Activated B cell treated with CpG ODN at 0.5 μM for 24 hours (primary cell): ENCODE results near the gene MECP2. TPM values are rescaled to one million over a fixed set of nuclear protein-coding genes. Genes with fewer than 3 reads are reported as not detected.

ENCODE experiments used
- ATAC-seq: fragments of 200-7000 bp; cut with Tn5 transposase; one replicate; pipeline ENCODE4 v1.10.0; 2021; ENCODE audit warnings: low read depth, mild to moderate bottlenecking, moderate library complexity
- CTCF ChIA-PET: fragments of 350-600 bp; sonication (Branson Sonifier 250); formaldehyde crosslinking; loops from one replicate; lab custom pipeline; 2021; ENCODE audit warnings: antibody characterized with exemption; lab: Charles Lee
- POLR2A ChIA-PET: fragments of 350-600 bp; sonication (Branson Sonifier 250); formaldehyde crosslinking; loops from one replicate; lab custom pipeline; 2021; ENCODE audit warnings: antibody characterized with exemption; lab: Charles Lee
- DNase-seq: peaks from one replicate; pipeline ENCODE4 v3.0.0; 2022
- H3K27ac Mint-ChIP-seq: one replicate; pipeline ENCODE4 v1.8.0; 2020; ENCODE audit warnings: mixed read lengths
- H3K27me3 Mint-ChIP-seq: one replicate; pipeline ENCODE4 v1.8.0; 2021; ENCODE audit warnings: mixed read lengths
- H3K36me3 Mint-ChIP-seq: one replicate; pipeline ENCODE4 v1.8.0; 2021; ENCODE audit warnings: low read depth, mixed read lengths
- H3K4me1 Mint-ChIP-seq: one replicate; pipeline ENCODE4 v1.8.0; 2021; ENCODE audit warnings: mixed read lengths
- H3K4me3 Mint-ChIP-seq: one replicate; pipeline ENCODE4 v1.8.0; 2020; ENCODE audit warnings: mild to moderate bottlenecking, mixed read lengths
- H3K9me3 Mint-ChIP-seq: one replicate; pipeline ENCODE4 v1.8.0; 2020; ENCODE audit warnings: mixed read lengths
- CTCF ChIP-seq: fragments of 200-600 bp; IDR thresholded peaks from one replicate; pipeline ENCODE4 v1.8.0; 2022; ENCODE audit warnings: antibody characterized with exemption, mild to moderate bottlenecking
- intact Hi-C: fragments of 100-400 bp; cut with micrococcal nuclease; formaldehyde crosslinking; loops from one replicate; pipeline ENCODE4 v1.15.1; 2024
- total RNA-seq: library from RNA; stranded (reverse); gene quantifications from 2 replicates; pipeline ENCODE4 v1.2.3, GENCODE V29; 2022

Gene MECP2
- total RNA-seq, 1 donor from 2014 or later: 69.0 TPM

GRCh38 chrX:154057791-154058190, 39.7 kb downstream of the MECP2 start:
- H3K27me3 Mint-ChIP-seq: no peaks in the 10 kb centered on the region
- DNase-seq: no peak
- H3K27ac Mint-ChIP-seq: no peak overlapping the region
- TF ChIP-seq CTCF: no peak
- peaks cover 39% of the 10 kb centered on the region for H3K4me1 Mint-ChIP-seq
- no peaks in the 10 kb centered on the region for H3K9me3 Mint-ChIP-seq
- ChIA-PET CTCF (no interaction called here), POLR2A (no interaction called here)
- H3K36me3 Mint-ChIP-seq: peaks cover 41% of the 10 kb centered on the region
- no peak for ATAC-seq
- intact Hi-C loops: loop anchor here (10.0 kb wide), 1 partner anchor 1103 kb away; no protein-coding TSS in a partner anchor
- H3K4me3 Mint-ChIP-seq: no peak overlapping the region

DNA sequence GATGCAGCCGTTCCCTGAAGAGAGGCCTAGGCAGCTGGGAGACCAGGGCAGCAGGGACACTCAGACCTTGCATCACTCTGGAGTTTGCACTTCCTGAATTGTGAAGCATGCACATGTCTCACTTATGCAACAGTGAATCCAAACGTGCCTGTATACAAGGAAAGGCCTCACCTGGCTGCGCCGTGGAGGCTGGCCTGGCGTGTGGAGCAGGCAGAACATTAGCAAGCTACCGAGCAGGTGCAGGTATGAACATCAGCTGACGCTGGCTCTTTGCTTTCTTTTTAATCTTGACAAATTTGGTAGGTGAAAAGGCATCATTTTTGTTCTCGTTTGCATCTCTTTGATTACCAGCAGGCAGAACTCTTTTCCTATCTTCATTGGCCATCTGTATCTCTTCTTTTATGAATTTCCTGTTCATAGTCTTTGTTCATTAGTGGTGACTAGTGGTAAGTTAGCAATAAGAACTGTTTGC, 40.7 kb downstream of the MECP2 start:
- CTCF ChIA-PET: no interaction called here
- Mint-ChIP-seq H3K27ac (peak overlapping the region; percentile 32), H3K4me1 (peaks cover 33% of the 10 kb centered on the region), H3K4me3 (no peak overlapping the region), H3K9me3 (no peaks in the 10 kb centered on the region), H3K27me3 (no peaks in the 10 kb centered on the region), H3K36me3 (peaks cover 39% of the 10 kb centered on the region)
- ATAC-seq: no peak
- intact Hi-C loops: loop anchor here (10.0 kb wide), 1 partner anchor 1102 kb away; no protein-coding TSS in a partner anchor
- no peak for DNase-seq
- POLR2A ChIA-PET: no interaction called here
- no peak for TF ChIP-seq CTCF

DNA sequence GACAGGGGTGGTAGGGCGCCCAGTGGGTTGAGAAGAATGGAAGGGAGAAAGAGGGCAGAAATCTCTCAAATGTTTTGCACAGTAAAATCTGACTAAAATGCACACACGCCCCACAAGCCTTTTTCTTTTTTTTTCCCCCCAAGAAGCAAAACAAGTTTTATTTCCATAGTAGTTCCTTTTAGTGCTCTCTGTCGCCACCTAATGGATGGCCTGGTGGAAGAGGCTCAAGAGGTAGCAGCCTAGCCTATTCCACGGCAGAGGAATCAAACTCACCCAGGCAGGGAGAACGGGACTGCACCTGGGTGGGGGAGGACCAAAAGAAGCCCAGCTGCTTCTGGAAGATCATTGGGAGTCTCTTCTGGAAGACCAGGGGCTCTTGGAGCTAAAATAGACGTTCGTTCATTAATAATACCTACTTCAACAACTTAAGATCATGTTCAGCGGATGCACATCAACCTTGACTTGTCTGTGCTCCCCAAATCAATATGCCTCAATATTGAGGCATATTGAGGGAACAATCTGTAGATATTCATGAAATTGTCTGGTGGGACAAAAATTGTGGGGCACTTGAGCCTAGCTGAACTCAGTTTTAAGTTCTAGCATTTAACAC, 46.2 kb downstream of the MECP2 start:
- ATAC-seq (peak; percentile 73), DNase-seq (peak; percentile 24)
- Mint-ChIP-seq H3K27ac (no peak overlapping the region), H3K4me3 (no peak overlapping the region), H3K27me3 (no peaks in the 10 kb centered on the region), H3K9me3 (no peaks in the 10 kb centered on the region), H3K36me3 (peaks cover 45% of the 10 kb centered on the region), H3K4me1 (peaks cover 10% of the 10 kb centered on the region)
- no peak for TF ChIP-seq CTCF
- ChIA-PET POLR2A (no interaction called here), CTCF (interaction anchor here (1.2 kb wide), 2 partner anchors 11 to 104 kb away, joined by 4 read pairs; no protein-coding TSS in a partner anchor)
- intact Hi-C loops: loop anchor here (1.0 to 10.0 kb wide), 6 partner anchors 31 to 1097 kb away; partner anchors contain the start of gene PLXNB3

DNA sequence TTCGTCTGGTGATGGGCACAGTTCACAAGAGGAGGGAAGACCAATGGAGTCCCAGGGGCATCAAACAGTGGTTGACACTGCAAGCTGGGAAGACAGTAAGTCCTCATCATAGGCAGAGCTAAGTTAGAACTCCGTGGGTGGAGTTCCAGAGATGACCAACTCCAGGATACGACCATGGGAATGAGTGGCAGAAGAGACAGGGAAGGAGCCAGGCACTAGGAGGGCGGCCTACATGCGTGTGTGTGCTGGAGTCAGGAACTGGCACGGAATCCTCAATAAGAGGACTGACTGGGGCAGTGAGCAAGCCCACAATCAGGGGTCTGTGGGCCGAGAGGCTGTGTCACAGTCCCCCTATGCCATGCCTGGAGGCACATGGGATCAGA, 47.4 kb downstream of the MECP2 start:
- ChIA-PET CTCF (no interaction called here), POLR2A (no interaction called here)
- H3K27me3 Mint-ChIP-seq: no peaks in the 10 kb centered on the region
- intact Hi-C loops: loop anchor here (2.0 to 10.0 kb wide), 3 partner anchors 29 to 1095 kb away; no protein-coding TSS in a partner anchor
- no peaks in the 10 kb centered on the region for H3K9me3 Mint-ChIP-seq
- H3K36me3 Mint-ChIP-seq: peaks cover 46% of the 10 kb centered on the region
- ATAC-seq (no peak), DNase-seq (no peak)
- no peak overlapping the region for H3K4me3 Mint-ChIP-seq
- TF ChIP-seq CTCF: no peak
- peaks cover 10% of the 10 kb centered on the region for H3K4me1 Mint-ChIP-seq
- peak overlapping the region; percentile 30 for H3K27ac Mint-ChIP-seq

DNA sequence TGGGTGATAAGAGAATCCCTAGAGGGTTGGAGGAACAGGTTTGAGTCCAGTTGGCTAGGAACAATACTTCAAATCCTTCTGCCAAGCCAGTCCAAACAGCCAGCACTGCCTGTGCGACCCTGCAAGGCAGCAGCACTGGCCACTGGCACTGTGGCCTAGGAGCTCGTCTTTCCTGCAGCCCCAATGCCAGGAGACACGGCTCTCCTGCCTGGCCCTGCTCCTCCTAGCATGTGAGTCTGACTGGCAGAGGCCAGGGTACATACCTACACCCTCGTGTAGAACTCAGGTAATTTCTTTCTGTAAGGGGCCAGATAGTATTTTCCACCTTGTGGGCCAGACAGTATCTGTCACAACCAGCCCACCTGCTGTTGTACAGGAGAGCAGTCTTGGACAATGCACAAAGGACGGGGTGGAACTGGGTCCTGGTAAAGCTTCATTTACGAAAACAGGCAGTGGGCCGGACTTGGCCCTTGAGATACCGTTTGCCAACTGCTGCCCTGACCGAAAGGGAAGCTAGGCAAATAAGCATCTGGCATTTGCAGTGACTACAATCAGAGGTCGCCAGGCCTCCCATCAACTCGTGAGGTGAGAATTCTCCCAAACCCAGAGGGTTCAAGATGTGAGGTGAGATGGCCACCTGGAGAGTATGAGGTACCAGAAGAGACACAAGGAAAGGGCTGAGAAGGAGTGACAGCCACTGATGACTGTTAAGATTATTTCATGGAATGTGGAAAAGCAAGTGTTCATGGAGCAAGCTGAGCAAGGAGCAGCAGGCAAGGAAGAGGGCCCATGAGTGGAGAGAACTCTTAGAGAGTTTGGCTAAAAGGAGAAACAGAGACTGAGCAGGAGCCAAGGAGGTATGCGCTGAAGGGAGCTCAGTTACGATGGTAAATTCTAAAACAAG, 48.1 kb downstream of the MECP2 start:
- Mint-ChIP-seq H3K27ac (peak overlapping the region; percentile 30), H3K36me3 (peaks cover 47% of the 10 kb centered on the region), H3K4me3 (no peak overlapping the region), H3K27me3 (no peaks in the 10 kb centered on the region), H3K9me3 (no peaks in the 10 kb centered on the region), H3K4me1 (peaks cover 10% of the 10 kb centered on the region)
- intact Hi-C loops: loop anchor here (2.0 to 10.0 kb wide), 3 partner anchors 29 to 1095 kb away; no protein-coding TSS in a partner anchor
- ChIA-PET CTCF (no interaction called here), POLR2A (no interaction called here)
- no peak for TF ChIP-seq CTCF
- no peak for ATAC-seq
- DNase-seq: no peak
